Measurements from ENCODE around the gene LTB4R2.
"Not testable (repeated sequence)": the region's sequence is repeated elsewhere in the genome, so short reads cannot be mapped to it uniquely, and the experiment has no call there.

GRCh38 chr14:24327914-24328313, 18.0 kb downstream of the LTB4R2 start:
- TF ChIP-seq SIX5 (IDR thresholded peaks at IDR 0.05; ENCODE audit: low read depth, low read length); YY1 (IDR thresholded peaks at IDR 0.05; ENCODE audit: low read depth, low read length); EGR1 (IDR thresholded peaks at IDR 0.05; ENCODE audit: borderline replicate concordance, low read depth, low read length); POLR2A (IDR thresholded peaks at IDR 0.05; ENCODE audit: control extremely low read depth in 1 of 2, low read depth in 2 of 2, low read length in 2 of 2); CHD2 (IDR thresholded peaks at IDR 0.05; ENCODE audit: low read length); CBX8 (IDR thresholded peaks at IDR 0.05; ENCODE audit: borderline replicate concordance, low read depth, low read length); JUND (IDR thresholded peaks at IDR 0.05; ENCODE audit: low read length); MAFK (IDR thresholded peaks at IDR 0.05; ENCODE audit: low read depth, low read length); SIN3A (conservative IDR thresholded peaks at IDR 0.05 in 1 of 2, IDR thresholded peaks at IDR 0.05 in 1 of 2; ENCODE audit: low read depth in 1 of 2, low read length in 2 of 2): not testable (repeated sequence)
- peak in 2 of 3 experiments; percentile 16 to 25; a peak in 2 of 4 replicates for TF ChIP-seq CTCF (IDR thresholded peaks at IDR 0.05; ENCODE audit: control extremely low read depth in 1 of 3, insufficient read depth in 1 of 3, low read depth in 1 of 3, low read length in 3 of 3)
